ENCODE results near the gene MKLN1. TPM values are rescaled to one million over a fixed set of nuclear protein-coding genes. Genes with fewer than 3 reads are reported as not detected.

MKLN1 gene
- total and polyA plus RNA-seq, 2 donors from 2014 or later, result 24.4 to 77.0 TPM

DNA sequence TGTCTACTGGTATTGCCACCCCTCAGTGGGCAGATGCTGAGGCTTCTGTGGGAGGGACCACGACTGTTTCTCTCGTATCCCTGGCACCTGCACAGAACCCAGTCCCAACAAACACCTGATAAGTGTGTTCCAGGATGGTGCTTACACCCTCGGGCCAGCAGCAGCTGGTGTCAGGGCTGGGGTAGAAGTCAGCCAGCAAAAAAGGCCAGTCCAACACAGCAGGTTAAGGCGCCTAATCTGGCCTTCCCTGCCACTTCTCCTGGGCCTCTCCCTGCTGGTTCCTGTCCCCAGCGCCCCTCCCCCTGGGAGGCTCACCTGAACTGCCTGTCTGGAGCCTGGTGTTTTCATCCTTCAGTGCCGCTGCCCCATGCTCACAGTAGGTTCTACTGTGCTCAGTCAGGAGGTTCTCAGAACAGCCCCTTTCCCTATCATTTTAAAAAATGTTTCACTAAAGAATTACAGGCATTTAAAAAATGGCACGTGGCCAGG, 208.7 kb downstream of the MKLN1 start:
- no peaks in the 10 kb centered on the region for H3K36me3 ChIP-seq (ENCODE audit: control insufficient read depth in 2 of 3, insufficient read depth in 3 of 3, low read length in 3 of 3)
- DNase-seq (peak in 1 of 5 donors; percentile 50), FAIRE-seq (no peak)
- peaks cover 0 to 5% (median 0%) of the 10 kb centered on the region in 3 donors for H3K4me1 ChIP-seq (ENCODE audit: control insufficient read depth in 2 of 3, insufficient read depth in 2 of 3, low read depth in 1 of 3, low read length in 3 of 3)
- intact Hi-C loops (cut with DNase I), result no loop called here
- H3K27ac ChIP-seq (ENCODE audit: low read depth in 2 of 2, low read length in 2 of 2), result no peak overlapping the region
- TF ChIP-seq CTCF (IDR thresholded peaks at IDR 0.05; ENCODE audit: borderline replicate concordance, extremely low read depth, insufficient read depth), result no peak
- no peaks in the 10 kb centered on the region for H3K9me3 ChIP-seq (ENCODE audit: control insufficient read depth in 2 of 3, insufficient read depth in 1 of 3, low read length in 3 of 3)
- H3K4me3 ChIP-seq (ENCODE audit: low read length in 3 of 3), result no peak overlapping the region
- no peak overlapping the region for H3K9ac ChIP-seq (ENCODE audit: low read length in 3 of 3)
- no peaks in the 10 kb centered on the region for H3K27me3 ChIP-seq (ENCODE audit: control insufficient read depth, insufficient read depth, low read length)

GRCh38 chr7:131537571-131537978, 209.9 kb downstream of the MKLN1 start:
- Histone ChIP-seq H3K4me1 (ENCODE audit: control insufficient read depth in 2 of 3, insufficient read depth in 2 of 3, low read depth in 1 of 3, low read length in 3 of 3) (peaks cover 0 to 7% (median 0%) of the 10 kb centered on the region in 3 donors), H3K4me3 (ENCODE audit: low read length in 3 of 3) (no peak overlapping the region), H3K27ac (ENCODE audit: low read depth in 2 of 2, low read length in 2 of 2) (no peak overlapping the region), H3K27me3 (ENCODE audit: control insufficient read depth, insufficient read depth, low read length) (no peaks in the 10 kb centered on the region), H3K9ac (ENCODE audit: low read length in 3 of 3) (no peak overlapping the region), H3K36me3 (ENCODE audit: control insufficient read depth in 2 of 3, insufficient read depth in 3 of 3, low read length in 3 of 3) (no peaks in the 10 kb centered on the region), H3K9me3 (ENCODE audit: control insufficient read depth in 2 of 3, insufficient read depth in 1 of 3, low read length in 3 of 3) (no peaks in the 10 kb centered on the region)
- no peak for FAIRE-seq
- no peak for TF ChIP-seq CTCF (IDR thresholded peaks at IDR 0.05; ENCODE audit: borderline replicate concordance, extremely low read depth, insufficient read depth)
- no peak for DNase-seq
- intact Hi-C loops (cut with DNase I), result no loop called here

GRCh38 chr7:131538071-131538812, 210.6 kb downstream of the MKLN1 start:
- DNase-seq, result peak in 2 of 5 donors; percentile 19 to 64
- H3K27ac ChIP-seq (ENCODE audit: low read depth in 2 of 2, low read length in 2 of 2), result peak overlapping the region; percentile 55 to 76
- H3K4me1 ChIP-seq (ENCODE audit: control insufficient read depth in 2 of 3, insufficient read depth in 2 of 3, low read depth in 1 of 3, low read length in 3 of 3), result peaks cover 0 to 8% (median 0%) of the 10 kb centered on the region in 3 donors
- no peaks in the 10 kb centered on the region for H3K9me3 ChIP-seq (ENCODE audit: control insufficient read depth in 2 of 3, insufficient read depth in 1 of 3, low read length in 3 of 3)
- no peak overlapping the region for H3K4me3 ChIP-seq (ENCODE audit: low read length in 3 of 3)
- H3K9ac ChIP-seq (ENCODE audit: low read length in 3 of 3), result no peak overlapping the region
- no peak for FAIRE-seq
- TF ChIP-seq CTCF (IDR thresholded peaks at IDR 0.05; ENCODE audit: borderline replicate concordance, extremely low read depth, insufficient read depth), result no peak
- intact Hi-C loops (cut with DNase I), result no loop called here
- no peaks in the 10 kb centered on the region for H3K27me3 ChIP-seq (ENCODE audit: control insufficient read depth, insufficient read depth, low read length)
- H3K36me3 ChIP-seq (ENCODE audit: control insufficient read depth in 2 of 3, insufficient read depth in 3 of 3, low read length in 3 of 3), result no peaks in the 10 kb centered on the region
